HepG2 (cell line): ENCODE measurements around the gene KRTAP4-16. TPM values are rescaled to one million over a fixed set of nuclear protein-coding genes. Genes with fewer than 3 reads are reported as not detected.
A peak's percentile ranks its signal among the peaks of the same experiment; 100 is the strongest.

Experiments
- ATAC-seq: fragments of 200-7000 bp; cut with Tn5 transposase; 3 replicates; pipeline ENCODE4 v1.9.1; 2020; ENCODE audit warnings: mild to moderate bottlenecking, moderate library complexity
- BruUV-seq: library from RNA; stranded (reverse); fragments of 400-500 nt; replicated peaks from 2 replicates; lab custom pipeline; 2021; lab: Mats Ljungman, UMichigan
- CTCF ChIA-PET: fragments of 300-600 bp; formaldehyde crosslinking; extraction: SDS; loops from one replicate; lab custom pipeline; 2021; ENCODE audit warnings: low total read pairs, inconsistent platforms, low intra/inter-chr PET ratio; lab: Yijun Ruan, JAX
- POLR2A ChIA-PET: fragments of 350-600 bp; sonication (Branson Sonifier 250); formaldehyde crosslinking; loops from one replicate; lab custom pipeline; 2020; ENCODE audit warnings: antibody characterized with exemption, inconsistent platforms; lab: Yijun Ruan, JAX
- DNase-seq: peaks from one replicate; pipeline ENCODE4 v3.0.0-alpha.2; 2015; ENCODE audit warnings: low spot score
- FAIRE-seq: peaks from 3 replicates; lab custom pipeline; 2011; peaks lifted over from hg19 to GRCh38; lab: Jason Lieb, UNC
- H2AFZ ChIP-seq: one replicate; pipeline ENCODE4 v1.6.1; 2011; ENCODE audit warnings: low read length, inconsistent platforms
- H3K27ac ChIP-seq: fragments of 300-600 bp; 3 replicates; pipeline ENCODE4 v1.8.0; 2011; ENCODE audit warnings: mixed run types, mild to moderate bottlenecking, mixed read lengths, low read length, inconsistent platforms; ENCODE audit not compliant: insufficient read depth; ENCODE audit errors: extremely low read length
- H3K27me3 ChIP-seq, 2 experiments: fragments of 200-600 bp in 1 of 2; 2 replicates in 1 of 2; 3 replicates in 1 of 2; pipeline versions ENCODE4 v1.6.0 to v1.8.0; 2011; ENCODE audit warnings: low read length in 2 of 2, mild to moderate bottlenecking in 2 of 2, moderate library complexity in 2 of 2, inconsistent platforms in 1 of 2; ENCODE audit not compliant: insufficient read depth in 2 of 2, control insufficient read depth in 1 of 2
- H3K36me3 ChIP-seq, 2 experiments: fragments of 200-600 bp in 1 of 2; replicated peaks in 1 of 2; 2 replicates in 1 of 2; 3 replicates in 1 of 2; pipeline versions ENCODE4 v1.5.1 to v1.8.0; 2011; ENCODE audit warnings: low read length in 2 of 2, inconsistent platforms in 1 of 2; ENCODE audit not compliant: insufficient read depth in 2 of 2, control insufficient read depth in 1 of 2
- H3K4me1 ChIP-seq: 2 replicates; pipeline ENCODE4 v1.5.1; 2012; ENCODE audit warnings: low read length, inconsistent platforms; ENCODE audit not compliant: insufficient read depth
- H3K4me2 ChIP-seq: 2 replicates; pipeline ENCODE4 v1.6.0; 2011; ENCODE audit warnings: low read depth, low read length, inconsistent platforms
- H3K4me3 ChIP-seq, 3 experiments: fragments of 200-600 bp in 1 of 3; sonication (generic), shearing (Covaris generic) in 1 of 3; replicated peaks in 1 of 3; 2 replicates each; pipeline ENCODE4 v1.5.1; 2011 to 2016; ENCODE audit warnings: low read length in 3 of 3, inconsistent platforms in 2 of 3, low read depth in 2 of 3, mild to moderate bottlenecking in 2 of 3, control low read depth in 1 of 3, mixed read lengths in 1 of 3; ENCODE audit not compliant: insufficient read depth in 1 of 3
- H3K79me2 ChIP-seq: one replicate; pipeline ENCODE4 v1.6.1; 2011; ENCODE audit warnings: low read length, inconsistent platforms; ENCODE audit not compliant: insufficient read depth
- H3K9ac ChIP-seq: 2 replicates; pipeline ENCODE4 v1.6.0; 2011; ENCODE audit warnings: mild to moderate bottlenecking, low read depth, low read length, inconsistent platforms; ENCODE audit not compliant: insufficient read depth
- H3K9me3 ChIP-seq: 2 replicates; pipeline ENCODE4 v1.5.1; 2012; ENCODE audit warnings: mild to moderate bottlenecking, low read length
- H4K20me1 ChIP-seq: 2 replicates; pipeline ENCODE4 v1.6.0; 2011; ENCODE audit warnings: inconsistent platforms, mild to moderate bottlenecking, low read length, moderate library complexity; ENCODE audit not compliant: insufficient read depth
- FOSL2 ChIP-seq: sonication (generic); formaldehyde crosslinking; IDR thresholded peaks from 2 replicates; pipeline ENCODE4 v1.4.0; 2020; ENCODE audit warnings: missing genetic modification reagents
- GATA4 ChIP-seq: sonication (generic); IDR thresholded peaks from 2 replicates; pipeline ENCODE4 v1.6.1; 2016; ENCODE audit warnings: antibody characterized with exemption, low read depth, borderline replicate concordance
- HMG20A ChIP-seq: IDR thresholded peaks from 2 replicates; pipeline ENCODE4 v1.6.1; 2016; ENCODE audit warnings: borderline replicate concordance
- KDM5B ChIP-seq: sonication (generic); formaldehyde crosslinking; IDR thresholded peaks from 2 replicates; pipeline ENCODE4 v1.4.0; 2020; ENCODE audit warnings: missing genetic modification reagents, mild to moderate bottlenecking, borderline replicate concordance
- MTA3 ChIP-seq: sonication (generic); formaldehyde crosslinking; IDR thresholded peaks from 2 replicates; pipeline ENCODE4 v1.4.0; 2020; ENCODE audit warnings: missing genetic modification reagents
- PLRG1 ChIP-seq: fragments of 450-650 bp; conservative IDR thresholded peaks from 2 replicates; pipeline ENCODE4 v1.6.1; 2016
- WGBS: methylation state at CpG from one replicate; pipeline ENCODE4 v1.1.6; 2017; ENCODE audit warnings: low lambda C conversion rate; 5-methylcytosine and 5-hydroxymethylcytosine counted together
- in situ Hi-C: cut with HindIII; loops from 2 replicates; pipeline ENCODE4 v1.10.0; 2017; ENCODE audit warnings: low pct_unique_long_range_greater_than_20kb; ENCODE audit not compliant: extremely low pct_ligation_motif_present
- intact Hi-C: fragments of 100-400 bp; cut with micrococcal nuclease; formaldehyde crosslinking; loops from one replicate; pipeline ENCODE4 v1.10.0; 2022; ENCODE audit not compliant: unreplicated experiment
- polyA plus RNA-seq, 8 experiments: library from polyadenylated mRNA; depleted of rRNA in 3 of 8; stranded (reverse) in 7 of 8; unstranded in 1 of 8; fragments of >200 nt; fragmentation: Illumina TruSeq in 4 of 8; extraction: Trizol in 4 of 8; gene quantifications; 2 replicates each; pipeline versions ENCODE4 v1.2.1 to v1.2.3, GENCODE V29; 2011 to 2016; ENCODE audit warnings: low read depth in 4 of 8, missing spikeins in 1 of 8, mixed read lengths in 1 of 8; ENCODE audit not compliant: insufficient read depth in 1 of 8
- total RNA-seq, 5 experiments: library from RNA; depleted of rRNA; stranded (reverse); fragments of >200 nt; fragmentation: Illumina TruSeq; extraction: Trizol; gene quantifications; 2 replicates each; pipeline ENCODE4 v1.2.3, GENCODE V29; 2016; ENCODE audit warnings: low read depth in 1 of 5
- TF ChIP-seq, protein P1 (sequence below): sonication (generic); formaldehyde crosslinking; IDR thresholded peaks from 2 replicates; pipeline ENCODE4 v1.5.0; 2020; ENCODE audit warnings: mild to moderate bottlenecking, missing genetic modification reagents, borderline replicate concordance
- TF ChIP-seq, protein P2 (sequence below): sonication (generic); formaldehyde crosslinking; IDR thresholded peaks from 2 replicates; pipeline ENCODE4 v1.4.0; 2020; ENCODE audit warnings: missing genetic modification reagents, borderline replicate concordance
- TF ChIP-seq, protein P3 (sequence below): sonication (generic); formaldehyde crosslinking; IDR thresholded peaks from 2 replicates; pipeline ENCODE4 v1.5.1; 2020; ENCODE audit warnings: missing genetic modification reagents, mild to moderate bottlenecking, borderline replicate concordance

The KRTAP4-16 gene
- total and polyA plus RNA-seq, 2 of the 13 experiments (the other 11 are each of a cell fraction or from before 2014, with no cell fraction given), result not detected

DNA sequence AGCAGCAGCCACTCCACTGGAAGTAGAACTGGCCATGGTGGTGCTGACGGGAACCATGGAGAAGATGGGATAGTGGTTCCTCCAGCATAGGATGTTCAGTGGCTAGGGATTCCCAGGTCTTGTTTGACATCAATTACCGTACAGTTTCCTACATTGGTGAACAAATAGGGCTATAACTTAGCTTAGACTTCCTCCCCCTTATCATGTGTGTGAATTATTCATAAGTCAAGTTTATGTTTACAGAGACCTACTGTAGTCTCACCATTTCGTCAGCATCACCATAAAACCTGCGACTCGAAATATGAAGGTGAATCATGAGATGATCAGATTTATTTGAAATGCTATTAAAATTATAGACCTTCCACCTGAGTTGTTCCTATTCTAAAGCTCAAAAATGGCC, 43.3 kb downstream of the KRTAP4-16 start (continued):
- TF ChIP-seq, protein P1, sequence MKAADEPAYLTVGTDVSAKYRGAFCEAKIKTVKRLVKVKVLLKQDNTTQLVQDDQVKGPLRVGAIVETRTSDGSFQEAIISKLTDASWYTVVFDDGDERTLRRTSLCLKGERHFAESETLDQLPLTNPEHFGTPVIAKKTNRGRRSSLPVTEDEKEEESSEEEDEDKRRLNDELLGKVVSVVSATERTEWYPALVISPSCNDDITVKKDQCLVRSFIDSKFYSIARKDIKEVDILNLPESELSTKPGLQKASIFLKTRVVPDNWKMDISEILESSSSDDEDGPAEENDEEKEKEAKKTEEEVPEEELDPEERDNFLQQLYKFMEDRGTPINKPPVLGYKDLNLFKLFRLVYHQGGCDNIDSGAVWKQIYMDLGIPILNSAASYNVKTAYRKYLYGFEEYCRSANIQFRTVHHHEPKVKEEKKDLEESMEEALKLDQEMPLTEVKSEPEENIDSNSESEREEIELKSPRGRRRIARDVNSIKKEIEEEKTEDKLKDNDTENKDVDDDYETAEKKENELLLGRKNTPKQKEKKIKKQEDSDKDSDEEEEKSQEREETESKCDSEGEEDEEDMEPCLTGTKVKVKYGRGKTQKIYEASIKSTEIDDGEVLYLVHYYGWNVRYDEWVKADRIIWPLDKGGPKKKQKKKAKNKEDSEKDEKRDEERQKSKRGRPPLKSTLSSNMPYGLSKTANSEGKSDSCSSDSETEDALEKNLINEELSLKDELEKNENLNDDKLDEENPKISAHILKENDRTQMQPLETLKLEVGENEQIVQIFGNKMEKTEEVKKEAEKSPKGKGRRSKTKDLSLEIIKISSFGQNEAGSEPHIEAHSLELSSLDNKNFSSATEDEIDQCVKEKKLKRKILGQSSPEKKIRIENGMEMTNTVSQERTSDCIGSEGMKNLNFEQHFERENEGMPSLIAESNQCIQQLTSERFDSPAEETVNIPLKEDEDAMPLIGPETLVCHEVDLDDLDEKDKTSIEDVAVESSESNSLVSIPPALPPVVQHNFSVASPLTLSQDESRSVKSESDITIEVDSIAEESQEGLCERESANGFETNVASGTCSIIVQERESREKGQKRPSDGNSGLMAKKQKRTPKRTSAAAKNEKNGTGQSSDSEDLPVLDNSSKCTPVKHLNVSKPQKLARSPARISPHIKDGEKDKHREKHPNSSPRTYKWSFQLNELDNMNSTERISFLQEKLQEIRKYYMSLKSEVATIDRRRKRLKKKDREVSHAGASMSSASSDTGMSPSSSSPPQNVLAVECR, result no peak
- no peak for TF ChIP-seq MTA3 (CRISPR knock-in tag)

DNA sequence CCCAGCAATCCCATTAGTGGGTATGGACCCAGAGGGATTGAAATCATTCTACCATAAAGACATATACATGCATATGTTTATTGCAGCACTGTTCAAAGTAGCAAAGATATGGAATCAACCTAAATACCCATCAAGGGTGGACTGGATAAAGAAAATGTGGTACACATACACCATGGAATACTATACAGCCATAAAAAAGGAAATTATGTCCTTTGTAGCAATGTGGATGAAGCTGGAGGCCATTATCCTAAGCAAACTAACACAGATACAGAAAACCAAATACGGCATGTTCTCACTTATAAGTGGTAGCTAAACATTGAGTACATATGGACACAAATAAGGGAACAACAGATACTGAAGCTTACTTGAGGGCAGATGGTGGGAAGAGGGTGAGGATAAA, 44.5 kb downstream of the KRTAP4-16 start:
- H3K9ac ChIP-seq, result no peak overlapping the region
- WGBS, result 100% methylated on average over 1 of the region's 1 CpG
- ATAC-seq, result no peak

More for the DNA sequence above, 44.5 kb downstream of the KRTAP4-16 start:
- TF ChIP-seq, protein P2, sequence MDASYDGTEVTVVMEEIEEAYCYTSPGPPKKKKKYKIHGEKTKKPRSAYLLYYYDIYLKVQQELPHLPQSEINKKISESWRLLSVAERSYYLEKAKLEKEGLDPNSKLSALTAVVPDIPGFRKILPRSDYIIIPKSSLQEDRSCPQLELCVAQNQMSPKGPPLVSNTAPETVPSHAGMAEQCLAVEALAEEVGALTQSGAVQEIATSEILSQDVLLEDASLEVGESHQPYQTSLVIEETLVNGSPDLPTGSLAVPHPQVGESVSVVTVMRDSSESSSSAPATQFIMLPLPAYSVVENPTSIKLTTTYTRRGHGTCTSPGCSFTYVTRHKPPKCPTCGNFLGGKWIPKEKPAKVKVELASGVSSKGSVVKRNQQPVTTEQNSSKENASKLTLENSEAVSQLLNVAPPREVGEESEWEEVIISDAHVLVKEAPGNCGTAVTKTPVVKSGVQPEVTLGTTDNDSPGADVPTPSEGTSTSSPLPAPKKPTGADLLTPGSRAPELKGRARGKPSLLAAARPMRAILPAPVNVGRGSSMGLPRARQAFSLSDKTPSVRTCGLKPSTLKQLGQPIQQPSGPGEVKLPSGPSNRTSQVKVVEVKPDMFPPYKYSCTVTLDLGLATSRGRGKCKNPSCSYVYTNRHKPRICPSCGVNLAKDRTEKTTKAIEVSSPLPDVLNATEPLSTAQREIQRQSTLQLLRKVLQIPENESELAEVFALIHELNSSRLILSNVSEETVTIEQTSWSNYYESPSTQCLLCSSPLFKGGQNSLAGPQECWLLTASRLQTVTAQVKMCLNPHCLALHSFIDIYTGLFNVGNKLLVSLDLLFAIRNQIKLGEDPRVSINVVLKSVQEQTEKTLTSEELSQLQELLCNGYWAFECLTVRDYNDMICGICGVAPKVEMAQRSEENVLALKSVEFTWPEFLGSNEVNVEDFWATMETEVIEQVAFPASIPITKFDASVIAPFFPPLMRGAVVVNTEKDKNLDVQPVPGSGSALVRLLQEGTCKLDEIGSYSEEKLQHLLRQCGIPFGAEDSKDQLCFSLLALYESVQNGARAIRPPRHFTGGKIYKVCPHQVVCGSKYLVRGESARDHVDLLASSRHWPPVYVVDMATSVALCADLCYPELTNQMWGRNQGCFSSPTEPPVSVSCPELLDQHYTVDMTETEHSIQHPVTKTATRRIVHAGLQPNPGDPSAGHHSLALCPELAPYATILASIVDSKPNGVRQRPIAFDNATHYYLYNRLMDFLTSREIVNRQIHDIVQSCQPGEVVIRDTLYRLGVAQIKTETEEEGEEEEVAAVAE (CRISPR knock-in tag), result no peak
- TF ChIP-seq GATA4 (no peak), FOSL2 (CRISPR knock-in tag) (no peak), PLRG1 (no peak), HMG20A (CRISPR knock-in tag) (peak; percentile 15; the same call in 1 of the 2 replicates), KDM5B (no peak)
- TF ChIP-seq, protein P3, sequence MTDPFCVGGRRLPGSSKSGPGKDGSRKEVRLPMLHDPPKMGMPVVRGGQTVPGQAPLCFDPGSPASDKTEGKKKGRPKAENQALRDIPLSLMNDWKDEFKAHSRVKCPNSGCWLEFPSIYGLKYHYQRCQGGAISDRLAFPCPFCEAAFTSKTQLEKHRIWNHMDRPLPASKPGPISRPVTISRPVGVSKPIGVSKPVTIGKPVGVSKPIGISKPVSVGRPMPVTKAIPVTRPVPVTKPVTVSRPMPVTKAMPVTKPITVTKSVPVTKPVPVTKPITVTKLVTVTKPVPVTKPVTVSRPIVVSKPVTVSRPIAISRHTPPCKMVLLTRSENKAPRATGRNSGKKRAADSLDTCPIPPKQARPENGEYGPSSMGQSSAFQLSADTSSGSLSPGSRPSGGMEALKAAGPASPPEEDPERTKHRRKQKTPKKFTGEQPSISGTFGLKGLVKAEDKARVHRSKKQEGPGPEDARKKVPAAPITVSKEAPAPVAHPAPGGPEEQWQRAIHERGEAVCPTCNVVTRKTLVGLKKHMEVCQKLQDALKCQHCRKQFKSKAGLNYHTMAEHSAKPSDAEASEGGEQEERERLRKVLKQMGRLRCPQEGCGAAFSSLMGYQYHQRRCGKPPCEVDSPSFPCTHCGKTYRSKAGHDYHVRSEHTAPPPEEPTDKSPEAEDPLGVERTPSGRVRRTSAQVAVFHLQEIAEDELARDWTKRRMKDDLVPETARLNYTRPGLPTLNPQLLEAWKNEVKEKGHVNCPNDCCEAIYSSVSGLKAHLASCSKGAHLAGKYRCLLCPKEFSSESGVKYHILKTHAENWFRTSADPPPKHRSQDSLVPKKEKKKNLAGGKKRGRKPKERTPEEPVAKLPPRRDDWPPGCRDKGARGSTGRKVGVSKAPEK (CRISPR knock-in tag), result no peak
- no peaks in the 10 kb centered on the region for H4K20me1 ChIP-seq
- no peaks in the 10 kb centered on the region for H3K36me3 ChIP-seq
- no peaks in the 10 kb centered on the region for H3K79me2 ChIP-seq
- POLR2A ChIA-PET, result no interaction called here
- H3K9me3 ChIP-seq, result no peaks in the 10 kb centered on the region
- H2AFZ ChIP-seq, result no peak overlapping the region
- no peaks in the 10 kb centered on the region for H3K27me3 ChIP-seq
- in situ Hi-C loops (loop anchor here (5.0 to 10.0 kb wide), 2 partner anchors 50 to 103 kb away; partner anchors contain the start of gene KRTAP3-1), intact Hi-C loops (no loop called here)
- peaks cover 44% of the 10 kb centered on the region for H3K4me1 ChIP-seq
- no peak for FAIRE-seq
- no peak overlapping the region for H3K4me3 ChIP-seq
- CTCF ChIA-PET, result no interaction called here
- DNase-seq, result no peak
- BruUV-seq, result no TSS peak
- no peak overlapping the region for H3K4me2 ChIP-seq
- no peak overlapping the region for H3K27ac ChIP-seq
